ENCODE measurements around the gene C12orf50. TPM values are rescaled to one million over a fixed set of nuclear protein-coding genes. Genes with fewer than 3 reads are reported as not detected.

Gene C12orf50
- total and polyA plus RNA-seq, 9 of the 15 experiments (the other 6 are each of a cell fraction or from before 2014, with no cell fraction given): 0.07 to 0.14 (median 0.11) TPM; not detected in 6

DNA sequence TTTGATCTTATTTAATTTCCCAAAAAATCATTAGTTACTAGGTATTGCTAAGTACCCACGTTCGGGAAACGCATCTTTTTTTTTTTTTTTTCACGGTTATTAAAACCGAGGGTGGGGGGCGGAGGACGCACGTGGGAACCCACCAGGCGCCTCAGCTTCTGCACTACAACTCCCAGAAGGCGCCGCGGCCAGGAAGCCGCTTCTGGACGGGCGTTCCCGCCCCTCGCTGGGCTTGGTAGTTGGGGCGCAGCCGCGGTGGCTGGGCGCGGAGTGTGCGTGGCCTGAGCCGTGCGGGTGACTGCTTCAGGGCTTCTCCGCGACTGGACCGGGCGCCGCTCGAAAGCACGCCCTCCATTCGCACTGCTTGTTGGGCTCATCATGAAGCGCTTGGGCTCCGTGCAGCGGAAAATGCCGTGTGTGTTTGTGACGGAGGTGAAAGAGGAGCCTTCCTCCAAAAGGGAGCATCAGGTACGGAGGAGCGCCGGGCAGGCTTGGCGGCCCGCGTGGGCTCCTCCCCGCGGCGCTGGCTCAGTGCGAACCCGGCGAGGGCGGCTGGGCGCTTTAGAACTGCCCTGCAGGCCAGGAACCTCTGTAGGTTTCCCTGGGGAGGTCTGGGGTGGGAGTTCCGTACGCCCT is 6.2 kb upstream of the C12orf50 start (continued):
- TF ChIP-seq, protein P1, sequence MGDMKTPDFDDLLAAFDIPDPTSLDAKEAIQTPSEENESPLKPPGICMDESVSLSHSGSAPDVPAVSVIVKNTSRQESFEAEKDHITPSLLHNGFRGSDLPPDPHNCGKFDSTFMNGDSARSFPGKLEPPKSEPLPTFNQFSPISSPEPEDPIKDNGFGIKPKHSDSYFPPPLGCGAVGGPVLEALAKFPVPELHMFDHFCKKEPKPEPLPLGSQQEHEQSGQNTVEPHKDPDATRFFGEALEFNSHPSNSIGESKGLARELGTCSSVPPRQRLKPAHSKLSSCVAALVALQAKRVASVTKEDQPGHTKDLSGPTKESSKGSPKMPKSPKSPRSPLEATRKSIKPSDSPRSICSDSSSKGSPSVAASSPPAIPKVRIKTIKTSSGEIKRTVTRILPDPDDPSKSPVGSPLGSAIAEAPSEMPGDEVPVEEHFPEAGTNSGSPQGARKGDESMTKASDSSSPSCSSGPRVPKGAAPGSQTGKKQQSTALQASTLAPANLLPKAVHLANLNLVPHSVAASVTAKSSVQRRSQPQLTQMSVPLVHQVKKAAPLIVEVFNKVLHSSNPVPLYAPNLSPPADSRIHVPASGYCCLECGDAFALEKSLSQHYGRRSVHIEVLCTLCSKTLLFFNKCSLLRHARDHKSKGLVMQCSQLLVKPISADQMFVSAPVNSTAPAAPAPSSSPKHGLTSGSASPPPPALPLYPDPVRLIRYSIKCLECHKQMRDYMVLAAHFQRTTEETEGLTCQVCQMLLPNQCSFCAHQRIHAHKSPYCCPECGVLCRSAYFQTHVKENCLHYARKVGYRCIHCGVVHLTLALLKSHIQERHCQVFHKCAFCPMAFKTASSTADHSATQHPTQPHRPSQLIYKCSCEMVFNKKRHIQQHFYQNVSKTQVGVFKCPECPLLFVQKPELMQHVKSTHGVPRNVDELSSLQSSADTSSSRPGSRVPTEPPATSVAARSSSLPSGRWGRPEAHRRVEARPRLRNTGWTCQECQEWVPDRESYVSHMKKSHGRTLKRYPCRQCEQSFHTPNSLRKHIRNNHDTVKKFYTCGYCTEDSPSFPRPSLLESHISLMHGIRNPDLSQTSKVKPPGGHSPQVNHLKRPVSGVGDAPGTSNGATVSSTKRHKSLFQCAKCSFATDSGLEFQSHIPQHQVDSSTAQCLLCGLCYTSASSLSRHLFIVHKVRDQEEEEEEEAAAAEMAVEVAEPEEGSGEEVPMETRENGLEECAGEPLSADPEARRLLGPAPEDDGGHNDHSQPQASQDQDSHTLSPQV (IDR thresholded peaks at IDR 0.05): no peak
- TF ChIP-seq HNRNPLL (IDR thresholded peaks at IDR 0.05; ENCODE audit: low read depth, low read length, poor library complexity, severe bottlenecking) (peak; percentile 74), ZFX (CRISPR knock-in tag; IDR thresholded peaks at IDR 0.05) (peak; percentile 86), PHB2 (IDR thresholded peaks at IDR 0.05; ENCODE audit: low read depth) (no peak), RB1 (IDR thresholded peaks at IDR 0.05; ENCODE audit: low read depth) (peak; percentile 85), NFE2 (IDR thresholded peaks at IDR 0.05; ENCODE audit: low read depth) (peak; percentile 28; the same call in 1 of the 2 replicates), KDM2B (CRISPR knock-in tag; IDR thresholded peaks at IDR 0.05) (no peak), ZNF12 (CRISPR knock-in tag; IDR thresholded peaks at IDR 0.05) (0 out of 2 replicates have a peak, but pooled peaks have one; percentile 43), ZNF561 (CRISPR knock-in tag; conservative IDR thresholded peaks at IDR 0.05) (no peak), PRMT5 (CRISPR knock-in tag; IDR thresholded peaks at IDR 0.05) (no peak), ETV5 (CRISPR knock-in tag; IDR thresholded peaks at IDR 0.05; ENCODE audit: low read depth) (0 out of 2 replicates have a peak, but pooled peaks have one; percentile 41), ELF1 (tag; IDR thresholded peaks at IDR 0.05) (peak; percentile 74), XRCC5 (IDR thresholded peaks at IDR 0.05; ENCODE audit: low read depth, low read length) (peak; percentile 64; the same call in 1 of the 2 replicates), CCNT2 (IDR thresholded peaks at IDR 0.05; ENCODE audit: borderline replicate concordance, extremely low read depth, insufficient read length, low read depth, low read length) (peak; percentile 58)
- TF ChIP-seq, protein P2, sequence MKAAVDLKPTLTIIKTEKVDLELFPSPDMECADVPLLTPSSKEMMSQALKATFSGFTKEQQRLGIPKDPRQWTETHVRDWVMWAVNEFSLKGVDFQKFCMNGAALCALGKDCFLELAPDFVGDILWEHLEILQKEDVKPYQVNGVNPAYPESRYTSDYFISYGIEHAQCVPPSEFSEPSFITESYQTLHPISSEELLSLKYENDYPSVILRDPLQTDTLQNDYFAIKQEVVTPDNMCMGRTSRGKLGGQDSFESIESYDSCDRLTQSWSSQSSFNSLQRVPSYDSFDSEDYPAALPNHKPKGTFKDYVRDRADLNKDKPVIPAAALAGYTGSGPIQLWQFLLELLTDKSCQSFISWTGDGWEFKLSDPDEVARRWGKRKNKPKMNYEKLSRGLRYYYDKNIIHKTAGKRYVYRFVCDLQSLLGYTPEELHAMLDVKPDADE (conservative IDR thresholded peaks at IDR 0.05; ENCODE audit: control insufficient read depth, low read depth, low read length): peak; percentile 94
- TF ChIP-seq, protein P3, sequence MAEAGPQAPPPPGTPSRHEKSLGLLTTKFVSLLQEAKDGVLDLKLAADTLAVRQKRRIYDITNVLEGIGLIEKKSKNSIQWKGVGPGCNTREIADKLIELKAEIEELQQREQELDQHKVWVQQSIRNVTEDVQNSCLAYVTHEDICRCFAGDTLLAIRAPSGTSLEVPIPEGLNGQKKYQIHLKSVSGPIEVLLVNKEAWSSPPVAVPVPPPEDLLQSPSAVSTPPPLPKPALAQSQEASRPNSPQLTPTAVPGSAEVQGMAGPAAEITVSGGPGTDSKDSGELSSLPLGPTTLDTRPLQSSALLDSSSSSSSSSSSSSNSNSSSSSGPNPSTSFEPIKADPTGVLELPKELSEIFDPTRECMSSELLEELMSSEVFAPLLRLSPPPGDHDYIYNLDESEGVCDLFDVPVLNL (CRISPR knock-in tag; IDR thresholded peaks at IDR 0.05; ENCODE audit: low read depth): peak; percentile 48; the same call in 1 of the 2 replicates
- TF ChIP-seq, protein P4, sequence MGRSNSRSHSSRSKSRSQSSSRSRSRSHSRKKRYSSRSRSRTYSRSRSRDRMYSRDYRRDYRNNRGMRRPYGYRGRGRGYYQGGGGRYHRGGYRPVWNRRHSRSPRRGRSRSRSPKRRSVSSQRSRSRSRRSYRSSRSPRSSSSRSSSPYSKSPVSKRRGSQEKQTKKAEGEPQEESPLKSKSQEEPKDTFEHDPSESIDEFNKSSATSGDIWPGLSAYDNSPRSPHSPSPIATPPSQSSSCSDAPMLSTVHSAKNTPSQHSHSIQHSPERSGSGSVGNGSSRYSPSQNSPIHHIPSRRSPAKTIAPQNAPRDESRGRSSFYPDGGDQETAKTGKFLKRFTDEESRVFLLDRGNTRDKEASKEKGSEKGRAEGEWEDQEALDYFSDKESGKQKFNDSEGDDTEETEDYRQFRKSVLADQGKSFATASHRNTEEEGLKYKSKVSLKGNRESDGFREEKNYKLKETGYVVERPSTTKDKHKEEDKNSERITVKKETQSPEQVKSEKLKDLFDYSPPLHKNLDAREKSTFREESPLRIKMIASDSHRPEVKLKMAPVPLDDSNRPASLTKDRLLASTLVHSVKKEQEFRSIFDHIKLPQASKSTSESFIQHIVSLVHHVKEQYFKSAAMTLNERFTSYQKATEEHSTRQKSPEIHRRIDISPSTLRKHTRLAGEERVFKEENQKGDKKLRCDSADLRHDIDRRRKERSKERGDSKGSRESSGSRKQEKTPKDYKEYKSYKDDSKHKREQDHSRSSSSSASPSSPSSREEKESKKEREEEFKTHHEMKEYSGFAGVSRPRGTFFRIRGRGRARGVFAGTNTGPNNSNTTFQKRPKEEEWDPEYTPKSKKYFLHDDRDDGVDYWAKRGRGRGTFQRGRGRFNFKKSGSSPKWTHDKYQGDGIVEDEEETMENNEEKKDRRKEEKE (IDR thresholded peaks at IDR 0.05; ENCODE audit: borderline replicate concordance in 1 of 2, control insufficient read depth in 1 of 2, low read depth in 2 of 2, low read length in 1 of 2): no peak
